Spleen (tissue), 11 donors: ENCODE data around the gene ZMPSTE24. TPM values are rescaled to one million over a fixed set of nuclear protein-coding genes. Genes with fewer than 3 reads are reported as not detected.

Source experiments
- DNase-seq: peaks from one replicate; pipeline ENCODE4 v3.0.0-alpha.2; 2020
- H3K27ac ChIP-seq, 8 donors: fragments of 200-600 bp; sonication (generic) in 7 of 8; 1 replicate in 4 of 8; 2 replicates in 4 of 8; pipeline versions ENCODE4 v1.5.0 to v1.8.0; 2016 to 2021; ENCODE audit warnings: inconsistent platforms in 4 of 8, mild to moderate bottlenecking in 4 of 8, moderate library complexity in 1 of 8
- H3K27me3 ChIP-seq, 7 donors: fragments of 200-600 bp; sonication (generic) in 6 of 7; replicated peaks in 1 of 7; 1 replicate in 4 of 7; 2 replicates in 3 of 7; pipeline versions ENCODE4 v1.5.0 to v1.8.0; 2016 to 2021; ENCODE audit warnings: inconsistent platforms in 3 of 7, mild to moderate bottlenecking in 1 of 7
- H3K36me3 ChIP-seq, 6 donors: fragments of 200-600 bp; sonication (generic) in 5 of 6; 1 replicate in 4 of 6; 2 replicates in 2 of 6; pipeline versions ENCODE4 v1.5.0 to v1.8.0; 2016 to 2021; ENCODE audit warnings: inconsistent platforms in 2 of 6
- H3K4me1 ChIP-seq, 6 donors: fragments of 200-600 bp; sonication (generic) in 5 of 6; 1 replicate in 3 of 6; 2 replicates in 3 of 6; pipeline versions ENCODE4 v1.5.0 to v1.8.0; 2016 to 2021; ENCODE audit warnings: inconsistent platforms in 3 of 6
- H3K4me3 ChIP-seq, 8 donors: fragments of 200-600 bp; sonication (generic) in 7 of 8; 1 replicate in 4 of 8; 2 replicates in 4 of 8; pipeline versions ENCODE4 v1.5.0 to v1.8.0; 2016 to 2021; ENCODE audit warnings: inconsistent platforms in 4 of 8, mild to moderate bottlenecking in 4 of 8, moderate library complexity in 2 of 8
- H3K9me3 ChIP-seq, 8 donors: fragments of 200-600 bp; sonication (generic) in 7 of 8; 1 replicate in 4 of 8; 2 replicates in 4 of 8; pipeline versions ENCODE4 v1.5.0 to v1.8.0; 2016 to 2021; ENCODE audit warnings: inconsistent platforms in 4 of 8
- CTCF ChIP-seq, 11 experiments: fragments of 200-600 bp in 7 of 11; fragments of 450-650 bp in 4 of 11; sonication (generic) in 4 of 11; IDR thresholded peaks in 8 of 11; conservative IDR thresholded peaks in 3 of 11; 1 replicate in 7 of 11; 2 replicates in 4 of 11; pipeline versions ENCODE4 v1.4.0 to v1.8.0; 2016 to 2021; ENCODE audit warnings: antibody characterized with exemption in 11 of 11, inconsistent platforms in 4 of 11, mild to moderate bottlenecking in 1 of 11
- POLR2A ChIP-seq, 3 donors: fragments of 450-650 bp; IDR thresholded peaks; one replicate each; pipeline ENCODE4 v1.5.1; 2017; ENCODE audit warnings: antibody characterized with exemption in 3 of 3, mild to moderate bottlenecking in 1 of 3
- POLR2AphosphoS5 ChIP-seq, 3 donors: sonication (generic); formaldehyde crosslinking; IDR thresholded peaks; one replicate each; pipeline ENCODE4 v1.5.1; 2017; ENCODE audit warnings: antibody characterized with exemption in 3 of 3
- WGBS, 5 donors: extraction: QIAGEN DNeasy Blood & Tissue Kit in 3 of 5; methylation state at CpG; one replicate each; pipeline versions ENCODE4 v1.1.5 to v1.1.7; 2013 to 2018; 5-methylcytosine and 5-hydroxymethylcytosine counted together
- intact Hi-C: fragments of 100-400 bp; cut with DNase I; formaldehyde crosslinking; loops from one replicate; pipeline ENCODE4 v1.15.0; 2023; ENCODE audit warnings: low total_unique reads
- polyA plus RNA-seq, 3 donors: library from polyadenylated mRNA; stranded (reverse); fragments of 200-250 nt; gene quantifications; one replicate each; pipeline ENCODE4 v1.2.1, GENCODE V29; 2013
- total RNA-seq, 7 donors: library from RNA; depleted of rRNA in 3 of 7; stranded (reverse); fragments of >200 nt in 3 of 7; fragmentation: NEBNext Ultra II Directional in 4 of 7; extraction: Animal tissue kit (Norgen Biotek cat#: 25700) in 4 of 7; gene quantifications; one replicate each; pipeline versions ENCODE4 v1.1.0 to v1.2.1, GENCODE V29; 2016 to 2021
- donor health status: healthy with polysubstance abuse.
- donor health status: DM: no; HTN: no; CAD: no; lungs with moderate emphysema.
- donor health status: DM: no; HTN: no; CAD: no.
- donor health status: Bipolar disorder and iron deficiency.
- donor health status: healthy.
- donor health status: DM: no; HTN: no; CAD: no.
- donor health status: DM: yes; HTN: yes; CAD: no.

Gene ZMPSTE24
- total and polyA plus RNA-seq, 10 donors, result 7.9 to 33.3 (median 23.9) TPM

- Histone ChIP-seq H3K27ac (no peak overlapping the region), H3K36me3 (no peaks in the 10 kb centered on the region), H3K4me3 (no peak overlapping the region), H3K9me3 (no peaks in the 10 kb centered on the region), H3K4me1 (peaks cover 6 to 16% (median 8%) of the 10 kb centered on the region in 6 donors), H3K27me3 (no peaks in the 10 kb centered on the region)
- WGBS, 5 donors, result 65 to 75% (median 68%) methylated on average over 4 of the region's 4 CpGs
- TF ChIP-seq CTCF (IDR thresholded peaks at IDR 0.05 in 8 of 11, conservative IDR thresholded peaks at IDR 0.05 in 3 of 11) (no peak), POLR2A (IDR thresholded peaks at IDR 0.05) (no peak), POLR2AphosphoS5 (IDR thresholded peaks at IDR 0.05) (no peak)
- intact Hi-C loops, result no loop called here
- no peak for DNase-seq
Measured at GRCh38 chr1:40251456-40251855, 6.6 kb upstream of the ZMPSTE24 start.

- no peak overlapping the region for H3K27ac ChIP-seq
- no peak for DNase-seq
- no peaks in the 10 kb centered on the region for H3K9me3 ChIP-seq
- no peak overlapping the region for H3K4me3 ChIP-seq
- 67 to 98% (median 94%) methylated on average over 2 of the region's 2 CpGs for WGBS, 5 donors
- no peak for TF ChIP-seq POLR2AphosphoS5 (IDR thresholded peaks at IDR 0.05)
- no peak for TF ChIP-seq POLR2A (IDR thresholded peaks at IDR 0.05)
- no peak for TF ChIP-seq CTCF (IDR thresholded peaks at IDR 0.05 in 8 of 11, conservative IDR thresholded peaks at IDR 0.05 in 3 of 11)
- H3K4me1 ChIP-seq, result peaks cover 13 to 25% (median 17%) of the 10 kb centered on the region in 6 donors
- intact Hi-C loops, result no loop called here
- H3K27me3 ChIP-seq, result no peaks in the 10 kb centered on the region
- H3K36me3 ChIP-seq, result no peaks in the 10 kb centered on the region
Measured at GRCh38 chr1:40252601-40253000, 5.4 kb upstream of the ZMPSTE24 start.

- intact Hi-C loops, result no loop called here
- Histone ChIP-seq H3K4me3 (no peak overlapping the region), H3K9me3 (no peaks in the 10 kb centered on the region), H3K4me1 (peaks cover 24 to 46% (median 36%) of the 10 kb centered on the region in 6 donors), H3K27me3 (no peaks in the 10 kb centered on the region), H3K36me3 (peaks cover 0 to 10% (median 4%) of the 10 kb centered on the region in 6 donors), H3K27ac (no peak overlapping the region)
- DNase-seq, result no peak
- TF ChIP-seq CTCF (IDR thresholded peaks at IDR 0.05 in 8 of 11, conservative IDR thresholded peaks at IDR 0.05 in 3 of 11) (no peak), POLR2A (IDR thresholded peaks at IDR 0.05) (no peak), POLR2AphosphoS5 (IDR thresholded peaks at IDR 0.05) (no peak)
Measured at GRCh38 chr1:40255231-40255630, 2.8 kb upstream of the ZMPSTE24 start.

GRCh38 chr1:40256401-40257084 lies 1.5 kb upstream of the ZMPSTE24 start:
- no peaks in the 10 kb centered on the region for H3K27me3 ChIP-seq
- no peaks in the 10 kb centered on the region for H3K9me3 ChIP-seq
- DNase-seq, result no peak
- H3K36me3 ChIP-seq, result peaks cover 0 to 23% (median 16%) of the 10 kb centered on the region in 6 donors
- H3K27ac ChIP-seq, result peak overlapping the region in 7 of 8 donors; percentile 91 to 98 (median 95)
- WGBS, 5 donors, result 74 to 81% (median 77%) methylated on average over 6 of the region's 6 CpGs
- H3K4me1 ChIP-seq, result peaks cover 24 to 59% (median 43%) of the 10 kb centered on the region in 6 donors
- TF ChIP-seq CTCF (IDR thresholded peaks at IDR 0.05 in 8 of 11, conservative IDR thresholded peaks at IDR 0.05 in 3 of 11) (no peak), POLR2AphosphoS5 (IDR thresholded peaks at IDR 0.05) (no peak), POLR2A (IDR thresholded peaks at IDR 0.05) (no peak)
- H3K4me3 ChIP-seq, result peak overlapping the region in 7 of 8 donors; percentile 72 to 98 (median 93)
- intact Hi-C loops, result no loop called here
